ENCODE results near the gene MAN1A2. TPM values are rescaled to one million over a fixed set of nuclear protein-coding genes. Genes with fewer than 3 reads are reported as not detected.

MAN1A2 gene
- total RNA-seq, 1 donor from 2014 or later, result 129 TPM

GRCh38 chr1:117571496-117571895, 204.2 kb downstream of the MAN1A2 start:
- no peak for FAIRE-seq
- DNase-seq (ENCODE audit: low spot score in 2 of 2), result no peak

GRCh38 chr1:117572546-117572945, 205.3 kb downstream of the MAN1A2 start:
- FAIRE-seq (no peak), DNase-seq (ENCODE audit: low spot score in 2 of 2) (no peak)

DNA sequence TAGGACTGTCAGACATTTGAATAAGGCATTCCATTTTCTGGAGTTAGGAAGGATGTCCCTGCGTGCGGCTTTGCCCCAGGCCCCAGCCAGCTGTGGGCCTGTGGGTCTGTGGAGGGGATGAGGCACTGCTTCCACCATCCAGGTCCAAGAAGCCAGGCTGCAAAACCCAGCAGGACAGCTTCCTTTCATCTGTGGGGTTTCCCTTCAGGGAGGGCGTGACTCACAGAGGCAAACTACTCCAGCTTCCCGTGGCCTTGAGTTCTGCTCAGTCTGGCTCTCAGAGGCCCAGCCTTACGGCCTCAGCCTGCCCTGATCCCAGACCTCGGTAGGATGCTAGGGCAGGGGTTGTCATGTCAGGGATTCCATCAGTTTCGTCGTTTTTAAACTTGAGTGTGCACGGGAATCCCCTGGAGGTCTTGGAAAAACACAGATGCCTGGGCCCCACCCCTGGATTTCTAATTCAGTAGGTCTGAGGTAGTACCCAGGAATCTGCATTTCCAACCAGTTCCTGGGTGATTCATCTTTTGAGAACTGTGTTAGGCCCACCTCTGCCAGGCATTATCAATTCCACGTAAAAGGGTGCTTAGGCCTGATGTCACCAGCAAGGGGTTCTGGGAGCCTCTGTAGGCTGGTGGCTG, 206.3 kb downstream of the MAN1A2 start:
- DNase-seq (ENCODE audit: low spot score in 2 of 2), result no peak
- no peak for FAIRE-seq

GRCh38 chr1:117574161-117574835, 207.0 kb downstream of the MAN1A2 start:
- no peak for FAIRE-seq
- no peak for DNase-seq (ENCODE audit: low spot score in 2 of 2)

- DNase-seq (ENCODE audit: low spot score in 2 of 2) (no peak), FAIRE-seq (no peak)
Measured at GRCh38 chr1:117575586-117576225, 208.5 kb downstream of the MAN1A2 start.

GRCh38 chr1:117576236-117576635, 209.0 kb downstream of the MAN1A2 start:
- no peak for DNase-seq (ENCODE audit: low spot score in 2 of 2)
- FAIRE-seq, result no peak

DNA sequence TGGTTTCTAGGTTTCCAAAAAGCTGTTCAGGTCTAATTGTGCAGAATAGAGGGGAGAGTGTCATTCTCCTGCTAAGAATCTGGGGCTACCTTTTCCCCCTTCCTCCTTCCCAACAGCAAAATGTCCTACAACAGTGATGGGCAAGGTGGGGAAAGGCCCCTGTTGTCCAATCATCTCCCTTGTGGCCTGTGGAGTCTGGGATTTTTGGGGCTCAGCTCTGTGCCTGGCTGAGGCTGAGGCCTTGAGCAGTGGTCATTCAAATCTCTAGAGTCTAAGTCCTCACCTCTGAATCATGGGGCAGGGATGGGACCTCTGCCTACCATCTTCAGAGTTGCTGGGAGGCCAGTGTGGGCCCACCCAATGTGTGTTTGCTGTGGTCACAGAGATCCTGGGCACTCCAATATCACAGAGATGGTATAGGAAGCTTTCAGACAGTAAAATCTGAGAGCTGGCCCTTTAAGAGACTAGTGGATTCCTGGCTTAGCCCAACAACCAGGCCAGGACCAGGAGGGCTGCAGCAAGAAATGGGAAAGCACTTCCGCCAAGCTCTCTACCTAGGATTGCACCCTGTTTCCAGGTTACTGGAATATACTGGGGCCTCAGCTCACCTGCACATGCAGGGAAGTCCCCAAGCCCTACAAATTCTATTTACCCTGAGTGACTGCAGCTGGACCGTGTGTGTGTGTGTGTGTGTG, 210.1 kb downstream of the MAN1A2 start:
- DNase-seq (ENCODE audit: low spot score in 2 of 2) (no peak), FAIRE-seq (no peak)

DNA sequence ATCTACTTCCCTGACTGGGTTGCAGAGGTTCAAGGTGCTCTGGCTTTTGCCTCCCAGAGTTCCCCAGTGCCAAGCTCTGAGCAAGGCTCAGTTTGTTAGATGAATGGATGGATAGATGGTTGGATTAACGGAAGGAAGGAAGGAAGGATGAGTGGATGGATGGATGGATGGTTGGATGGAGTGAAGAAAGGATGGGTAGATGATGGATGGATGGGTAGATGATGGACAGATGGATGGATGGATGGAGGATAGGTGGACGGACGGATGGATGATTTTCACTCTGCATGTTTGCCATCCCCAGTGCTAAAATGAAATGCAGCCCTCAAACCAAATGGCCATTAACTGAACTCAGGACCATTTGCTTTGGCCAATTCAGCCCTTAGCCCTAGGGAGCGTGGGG, 211.2 kb downstream of the MAN1A2 start:
- no peak for DNase-seq (ENCODE audit: low spot score in 2 of 2)
- FAIRE-seq, result no peak

Other genes with a start within 250 kb of the MAN1A2 start
- gene TRIM45, start 245.7 kb upstream of the MAN1A2 start, total RNA-seq, result 3.7 TPM
- gene VTCN1, start 156.5 kb upstream of the MAN1A2 start, total RNA-seq, result 0.41 TPM
- 4.9 TPM for gene TENT5C, start 238.6 kb downstream of the MAN1A2 start, total RNA-seq

Data from frontal cortex (tissue), 4 donors.